Tibial nerve (tissue), 4 donors: ENCODE results near the gene KRT79. TPM values are rescaled to one million over a fixed set of nuclear protein-coding genes. Genes with fewer than 3 reads are reported as not detected.

ENCODE experiments used
- DNase-seq, 2 donors: peaks; one replicate each; pipeline ENCODE4 v3.0.0-alpha.2; 2019; ENCODE audit warnings: low spot score in 2 of 2
- H3K27ac ChIP-seq, 4 donors: fragments of 200-600 bp; sonication (generic) in 3 of 4; one replicate each; pipeline ENCODE4 v1.5.1; 2017 to 2019; ENCODE audit warnings: mild to moderate bottlenecking in 1 of 4
- H3K27me3 ChIP-seq, 2 donors: fragments of 200-600 bp; sonication (generic) in 1 of 2; one replicate each; pipeline versions ENCODE4 v1.5.1 to v1.6.0; 2017 to 2019
- H3K36me3 ChIP-seq, 3 donors: fragments of 200-600 bp; sonication (generic); one replicate each; pipeline ENCODE4 v1.5.1; 2018 to 2019
- H3K4me1 ChIP-seq, 4 donors: fragments of 200-600 bp; sonication (generic) in 3 of 4; one replicate each; pipeline ENCODE4 v1.5.1; 2017 to 2019
- H3K4me3 ChIP-seq, 4 donors: fragments of 200-600 bp; sonication (generic) in 3 of 4; one replicate each; pipeline ENCODE4 v1.5.1; 2017 to 2019; ENCODE audit warnings: mild to moderate bottlenecking in 1 of 4, moderate library complexity in 1 of 4
- H3K9me3 ChIP-seq, 4 donors: fragments of 200-600 bp; sonication (generic) in 3 of 4; one replicate each; pipeline ENCODE4 v1.5.1; 2017 to 2019
- CTCF ChIP-seq, 5 experiments: fragments of 200-600 bp in 3 of 5; fragments of 450-650 bp in 2 of 5; sonication (generic) in 3 of 5; IDR thresholded peaks; one replicate each; pipeline ENCODE4 v1.5.1; 2016 to 2019; ENCODE audit warnings: antibody characterized with exemption in 5 of 5, mild to moderate bottlenecking in 3 of 5, moderate library complexity in 2 of 5
- EP300 ChIP-seq, 2 donors: sonication (generic); formaldehyde crosslinking; IDR thresholded peaks; one replicate each; pipeline ENCODE4 v1.6.1; 2017; ENCODE audit warnings: antibody characterized with exemption in 2 of 2, mild to moderate bottlenecking in 1 of 2
- POLR2A ChIP-seq, 2 donors: fragments of 450-650 bp; IDR thresholded peaks; one replicate each; pipeline ENCODE4 v1.6.1; 2017; ENCODE audit warnings: antibody characterized with exemption in 2 of 2, mild to moderate bottlenecking in 2 of 2, moderate library complexity in 2 of 2
- WGBS, 2 donors: methylation state at CpG; one replicate each; pipeline ENCODE4 v1.1.5; 2018; 5-methylcytosine and 5-hydroxymethylcytosine counted together
- total RNA-seq, 4 donors: library from RNA; depleted of rRNA; stranded (reverse); fragments of >200 nt; gene quantifications; one replicate each; pipeline ENCODE4 v1.1.0, GENCODE V29; 2016

The KRT79 gene
- total RNA-seq, 4 donors from 2014 or later = 3.9 TPM; not detected in 3

- H3K4me1 ChIP-seq = no peaks in the 10 kb centered on the region
- no peak for DNase-seq
- no peak overlapping the region for H3K4me3 ChIP-seq
- H3K9me3 ChIP-seq = no peaks in the 10 kb centered on the region
- no peak overlapping the region for H3K27ac ChIP-seq
- H3K27me3 ChIP-seq = no peaks in the 10 kb centered on the region
- no peaks in the 10 kb centered on the region for H3K36me3 ChIP-seq
- no peak for TF ChIP-seq POLR2A (IDR thresholded peaks at IDR 0.05)
- TF ChIP-seq CTCF (IDR thresholded peaks at IDR 0.05) = no peak
- TF ChIP-seq EP300 (IDR thresholded peaks at IDR 0.05) = no peak
- WGBS, 2 donors = 41 to 66% methylated on average over 7 of the region's 7 CpGs
Measured at GRCh38 chr12:52818887-52819420, 15.2 kb downstream of the KRT79 start.

GRCh38 chr12:52818388-52818787, 15.7 kb downstream of the KRT79 start:
- Histone ChIP-seq H3K4me1 (no peaks in the 10 kb centered on the region), H3K36me3 (no peaks in the 10 kb centered on the region), H3K27me3 (no peaks in the 10 kb centered on the region), H3K27ac (no peak overlapping the region), H3K9me3 (no peaks in the 10 kb centered on the region), H3K4me3 (no peak overlapping the region)
- WGBS, 2 donors = 40 to 49% methylated on average over 7 of the region's 7 CpGs
- TF ChIP-seq CTCF (IDR thresholded peaks at IDR 0.05) = no peak
- TF ChIP-seq EP300 (IDR thresholded peaks at IDR 0.05) = no peak
- TF ChIP-seq POLR2A (IDR thresholded peaks at IDR 0.05) = no peak
- no peak for DNase-seq

GRCh38 chr12:52817699-52818238, 16.3 kb downstream of the KRT79 start:
- Histone ChIP-seq H3K9me3 (no peaks in the 10 kb centered on the region), H3K27me3 (no peaks in the 10 kb centered on the region), H3K4me3 (no peak overlapping the region), H3K27ac (no peak overlapping the region), H3K4me1 (no peaks in the 10 kb centered on the region), H3K36me3 (no peaks in the 10 kb centered on the region)
- 70 to 83% methylated on average over 2 of the region's 2 CpGs for WGBS, 2 donors
- no peak for TF ChIP-seq CTCF (IDR thresholded peaks at IDR 0.05)
- TF ChIP-seq EP300 (IDR thresholded peaks at IDR 0.05) = no peak
- TF ChIP-seq POLR2A (IDR thresholded peaks at IDR 0.05) = no peak
- DNase-seq = no peak

GRCh38 chr12:52817003-52817698, 17.0 kb downstream of the KRT79 start:
- DNase-seq = no peak
- Histone ChIP-seq H3K27me3 (no peaks in the 10 kb centered on the region), H3K4me3 (no peak overlapping the region), H3K9me3 (no peaks in the 10 kb centered on the region), H3K27ac (no peak overlapping the region), H3K36me3 (no peaks in the 10 kb centered on the region), H3K4me1 (no peaks in the 10 kb centered on the region)
- TF ChIP-seq CTCF (IDR thresholded peaks at IDR 0.05) (no peak), EP300 (IDR thresholded peaks at IDR 0.05) (no peak), POLR2A (IDR thresholded peaks at IDR 0.05) (no peak)
- WGBS, 2 donors = 87 to 91% methylated on average over 8 of the region's 8 CpGs
